Brain pericyte (primary cell): Measurements from ENCODE around the gene NRTN.
A peak's percentile ranks its signal among the peaks of the same experiment; 100 is the strongest.

Source experiments
- DNase-seq: peaks from one replicate; pipeline ENCODE4 v3.0.0-alpha.2; 2012; ENCODE audit warnings: low read depth, low spot score

Gene NRTN

GRCh38 chr19:5790559-5791520 lies 14.0 kb upstream of the NRTN start, which contains the start of gene DUS3L:
Gene DUS3L (minus strand): TSS chr19:5791163. CDS start chr19:5791141, 22 bp downstream.
- DNase-seq = peak; percentile 96

- no peak for DNase-seq
Measured at GRCh38 chr19:5792224-5792623, 12.6 kb upstream of the NRTN start.

GRCh38 chr19:5793188-5793587 lies 11.7 kb upstream of the NRTN start:
- no peak for DNase-seq

GRCh38 chr19:5795382-5795919 lies 9.4 kb upstream of the NRTN start:
- DNase-seq = no peak

GRCh38 chr19:5798244-5798643 lies 6.6 kb upstream of the NRTN start:
- DNase-seq = no peak

- no peak for DNase-seq
Measured at GRCh38 chr19:5799247-5800241, 5.3 kb upstream of the NRTN start.

DNA sequence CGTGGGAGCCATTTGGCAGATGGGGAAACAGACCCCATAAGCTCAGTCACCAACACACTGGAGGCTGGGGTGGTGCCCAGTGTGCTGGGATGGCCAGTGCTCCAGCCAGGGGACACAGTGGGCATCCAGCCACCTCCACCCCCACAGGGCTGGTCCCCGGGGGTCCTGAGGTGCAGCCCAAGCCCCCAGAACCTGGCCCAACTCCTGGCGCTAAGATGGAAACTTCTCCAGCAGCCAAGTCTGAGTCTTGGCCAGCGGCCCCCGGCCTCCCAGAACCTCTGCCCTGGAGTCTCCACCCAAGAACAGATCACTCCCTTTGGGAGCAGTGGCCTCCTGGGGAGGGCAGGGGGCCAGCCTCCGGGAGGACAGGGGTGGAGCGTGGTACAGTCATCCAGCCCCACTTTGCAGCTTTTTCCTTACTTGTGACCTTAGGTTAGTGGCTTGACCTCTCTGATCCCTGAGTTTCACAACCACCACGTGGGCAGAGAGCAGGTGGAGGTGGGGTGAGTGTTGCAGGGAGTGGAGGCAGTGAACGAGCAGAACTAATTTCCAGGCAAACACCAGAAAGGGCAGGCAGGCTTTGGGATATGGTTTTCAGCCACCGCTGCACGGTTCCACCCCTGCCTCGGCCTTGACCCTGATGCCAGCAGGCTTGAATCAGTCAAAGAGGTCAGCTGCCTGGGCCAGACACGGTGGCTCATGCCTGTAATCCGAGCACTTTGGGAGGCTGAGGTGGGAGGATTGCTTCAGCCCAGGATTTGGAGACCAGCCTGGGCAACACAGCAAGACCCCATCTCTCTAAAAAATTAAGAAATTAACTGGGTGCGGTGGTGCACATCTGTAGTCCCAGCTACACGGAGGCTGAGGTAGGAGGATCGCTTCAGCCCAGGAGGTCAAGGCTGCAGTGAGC lies 4.3 kb upstream of the NRTN start:
- no peak for DNase-seq

GRCh38 chr19:5801796-5802619 lies 2.9 kb upstream of the NRTN start:
- DNase-seq = no peak

- no peak for DNase-seq
Measured at GRCh38 chr19:5803441-5803751, 1.5 kb upstream of the NRTN start.

DNA sequence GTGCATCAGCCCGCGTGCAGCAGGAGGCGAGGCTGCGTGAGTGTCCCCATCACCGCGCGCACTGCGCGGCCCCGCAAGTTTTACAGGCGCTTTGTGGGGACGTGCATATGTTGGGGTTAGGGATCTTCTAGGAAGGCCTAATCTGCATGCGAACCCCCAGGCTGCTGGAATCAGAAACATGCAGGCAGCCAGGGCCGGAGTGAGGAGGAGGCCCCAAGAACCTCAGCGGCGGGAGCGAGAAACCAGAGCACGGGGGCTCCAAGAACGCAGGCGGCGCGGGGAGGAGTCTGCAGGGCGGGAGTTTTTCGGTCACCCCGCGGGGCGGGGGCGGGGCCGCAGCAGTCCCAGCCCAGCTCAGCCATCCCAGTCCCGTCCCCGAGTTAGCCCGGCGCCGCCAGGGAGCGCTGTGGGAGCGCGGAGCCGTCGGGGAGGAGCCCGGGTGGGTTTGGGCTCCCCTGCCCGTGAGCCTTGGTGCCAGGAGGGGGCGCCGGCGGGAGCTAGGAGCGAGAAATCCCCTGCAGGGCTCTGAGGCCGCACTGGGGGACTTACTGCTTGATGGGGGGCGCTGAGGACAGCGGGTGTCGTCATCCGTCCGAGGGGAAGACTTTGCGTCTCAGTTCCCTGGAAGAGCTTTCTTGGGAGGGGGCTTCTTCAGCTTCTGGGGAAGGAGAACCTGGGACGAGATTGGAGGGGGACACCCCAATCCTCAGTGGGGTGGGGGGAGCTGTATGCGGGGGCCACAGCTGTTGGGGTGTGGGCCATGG lies 933 bp upstream of the NRTN start:
- peak; percentile 63 for DNase-seq

- DNase-seq = no peak
Measured at GRCh38 chr19:5805462-5806132, 730 bp downstream of the NRTN start.

GRCh38 chr19:5806133-5806489 lies 1.2 kb downstream of the NRTN start:
- DNase-seq = no peak

DNA sequence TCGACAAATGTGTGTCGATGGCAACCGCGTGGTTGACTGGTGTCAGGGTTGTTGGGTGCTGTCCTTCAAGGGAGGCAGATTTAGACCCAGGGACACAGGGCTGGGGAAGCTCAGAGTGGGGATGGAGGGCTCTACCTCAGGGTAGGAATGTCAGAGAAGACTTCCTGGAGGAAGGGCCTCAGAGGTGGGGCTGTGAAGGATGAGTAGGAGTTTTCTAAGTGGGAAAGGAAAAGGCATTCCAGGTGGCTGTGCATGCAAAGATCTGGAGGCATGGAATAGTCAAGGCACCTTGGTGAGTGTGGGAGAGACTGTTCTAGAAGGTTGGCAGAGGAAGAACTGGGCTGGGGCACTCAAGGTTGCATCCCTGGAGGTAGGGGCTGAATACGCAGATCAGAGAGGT lies 2.0 kb downstream of the NRTN start:
- no peak for DNase-seq

DNA sequence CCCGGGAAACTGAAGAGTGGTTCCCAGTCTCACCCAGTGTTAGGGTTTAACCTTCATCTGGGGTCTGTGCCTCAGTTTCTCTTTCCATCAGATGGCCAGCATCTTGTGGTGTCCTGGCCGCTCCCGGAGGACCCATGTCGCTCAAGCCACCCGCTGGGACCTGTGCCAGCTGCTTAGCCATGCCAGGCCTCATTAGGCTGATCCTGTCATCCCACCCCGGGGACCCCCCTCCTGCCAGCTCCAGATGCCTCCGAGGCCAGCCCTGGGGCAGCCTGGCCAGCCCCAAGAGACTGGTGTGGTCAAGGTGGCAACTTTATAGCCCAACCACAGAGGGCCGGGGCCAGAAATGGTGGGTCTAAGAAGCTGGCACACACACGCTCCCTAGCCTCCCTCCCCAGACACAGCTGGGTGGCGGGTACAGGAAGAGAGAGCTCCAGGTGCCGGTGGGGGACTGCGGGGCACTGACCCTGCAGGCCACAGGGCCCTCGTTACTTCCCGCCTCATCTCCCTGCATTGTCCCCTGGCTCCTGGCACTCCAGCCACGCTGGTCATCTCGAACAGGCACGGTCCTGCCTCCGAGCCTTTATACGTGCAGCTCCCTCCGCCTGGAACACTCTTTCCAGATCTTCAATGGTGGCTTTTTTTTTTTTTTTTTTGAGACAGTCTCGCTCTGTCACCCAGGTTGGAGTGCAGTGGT lies 3.4 kb downstream of the NRTN start:
- no peak for DNase-seq

DNA sequence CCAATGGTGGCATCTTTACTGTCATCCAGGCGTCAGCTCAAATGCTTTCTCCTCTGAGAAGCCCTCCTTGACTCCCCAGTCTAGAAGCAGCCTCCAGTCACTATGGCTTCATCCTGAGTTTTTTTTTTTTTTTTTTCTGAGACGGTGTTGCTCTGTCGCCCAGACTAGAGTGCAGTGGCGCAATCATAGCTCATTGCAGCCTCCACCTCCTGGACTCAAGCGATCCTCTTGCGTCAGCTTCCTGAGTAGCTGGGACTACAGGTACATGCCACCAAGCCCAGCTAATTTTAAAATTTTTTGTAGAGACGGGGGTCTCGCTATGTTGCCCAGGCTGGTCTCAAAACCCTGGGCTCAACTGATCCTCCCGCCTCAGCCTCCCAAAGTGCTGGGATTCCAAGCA lies 4.2 kb downstream of the NRTN start:
- DNase-seq = no peak

- DNase-seq = no peak
Measured at GRCh38 chr19:5809469-5809868, 4.6 kb downstream of the NRTN start.

DNA sequence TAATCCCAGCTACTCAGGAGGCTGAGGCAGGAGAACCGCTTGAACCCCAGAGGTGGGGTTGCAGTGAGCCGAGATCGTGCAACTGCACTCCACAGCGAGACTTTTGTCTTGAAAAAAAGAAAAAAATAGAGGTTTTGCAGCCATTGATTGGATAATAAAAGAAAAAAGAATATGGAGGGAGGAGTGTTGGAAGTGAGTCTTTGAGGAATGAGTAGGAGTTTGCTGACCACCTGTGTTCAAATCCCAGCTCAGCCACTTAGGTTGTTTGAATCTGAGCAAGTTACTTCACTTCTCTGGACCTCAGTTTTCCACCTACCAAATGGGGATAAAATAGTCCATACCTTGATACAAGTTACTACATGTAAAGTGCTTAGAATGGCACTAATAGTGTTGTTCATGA lies 6.2 kb downstream of the NRTN start:
- no peak for DNase-seq

- no peak for DNase-seq
Measured at GRCh38 chr19:5814123-5814851, 9.4 kb downstream of the NRTN start.
